Activated T-cell treated with anti-CD3 and anti-CD28 coated beads, Interleukin-2, amount 50 U/mL, for 48 hours (primary cell): ENCODE results near the gene VDR.

ENCODE experiments used
- DNase-seq, 2 experiments: peaks; one replicate each; pipeline ENCODE4 v3.0.0-alpha.2; 2020

The VDR gene

DNA sequence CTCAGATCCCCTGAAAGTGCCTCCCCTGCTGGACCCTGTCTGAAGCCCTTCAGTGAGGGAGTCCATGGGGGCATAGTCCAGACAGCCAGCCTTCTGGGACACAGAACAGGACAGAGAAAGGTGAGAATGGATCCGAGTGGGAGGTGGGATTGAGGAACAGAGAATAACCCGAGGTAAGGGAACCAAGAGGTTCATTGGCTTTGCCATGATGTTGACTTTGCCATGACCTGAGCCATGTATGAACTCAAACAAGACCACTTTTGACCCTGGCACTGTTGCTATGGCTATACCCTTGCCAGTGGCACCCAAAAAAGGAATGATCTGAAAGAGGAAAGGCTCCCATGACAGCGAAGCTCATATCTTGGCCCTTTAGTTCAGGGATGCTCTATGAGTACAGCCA is 22.6 kb upstream of the VDR start:
- DNase-seq = no peak

DNA sequence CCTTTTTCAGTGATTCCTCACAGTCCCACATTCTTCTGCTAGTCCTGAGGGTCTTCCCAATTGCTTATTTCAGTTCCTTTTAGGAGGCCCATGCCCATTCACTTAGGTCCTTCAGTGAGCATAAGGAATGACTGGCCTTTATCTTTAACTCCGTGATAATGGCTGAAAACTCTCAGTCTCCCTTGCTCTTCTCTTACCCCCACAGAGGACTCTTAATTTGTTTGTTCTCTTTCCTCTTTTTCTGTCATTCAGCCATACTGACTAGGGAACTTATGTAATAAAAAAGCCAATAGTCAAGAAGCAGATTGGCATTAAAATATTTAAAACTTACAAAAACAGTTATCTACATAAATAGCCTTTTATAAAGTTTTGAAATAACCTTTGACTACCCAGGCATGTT is 17.1 kb upstream of the VDR start:
- DNase-seq = no peak

DNA sequence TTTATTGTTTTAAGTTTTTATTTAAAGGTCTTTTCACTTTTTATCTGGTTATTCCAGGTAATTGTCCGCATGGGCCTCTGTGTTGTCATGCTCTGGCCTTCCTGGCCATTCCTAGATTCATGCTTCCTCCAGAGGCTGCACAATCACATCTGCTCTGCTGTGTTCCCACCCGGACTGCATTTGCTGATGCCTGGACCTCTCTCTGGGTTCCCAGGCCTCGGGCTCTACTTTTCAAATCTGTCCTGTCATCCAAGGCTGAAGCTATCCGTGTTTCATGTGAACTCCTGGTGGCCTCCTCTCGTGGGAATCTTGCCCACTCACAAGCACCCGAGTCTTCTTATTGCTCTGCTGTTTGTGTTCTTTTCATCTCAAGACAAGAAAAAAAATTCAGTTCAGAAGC is 16.1 kb upstream of the VDR start:
- DNase-seq = no peak

DNA sequence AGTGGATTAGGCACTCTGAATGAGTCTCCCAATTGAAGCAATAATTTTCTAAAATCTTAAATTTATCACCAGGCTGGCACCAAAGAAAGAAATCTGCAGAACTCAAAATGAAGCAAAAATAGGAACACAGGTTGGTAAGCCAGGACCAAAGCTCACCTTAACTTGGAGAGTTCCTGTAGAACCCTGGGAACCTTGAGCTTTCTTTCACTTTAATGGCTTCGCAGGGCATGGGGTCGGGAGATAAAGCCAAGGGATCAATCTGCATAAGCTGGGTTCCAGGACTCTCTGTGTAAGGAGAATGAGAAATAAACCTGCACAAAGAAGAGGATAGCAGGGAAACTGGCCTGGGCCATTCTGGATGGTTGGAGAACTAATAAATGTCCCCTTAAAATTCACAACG is 8.3 kb upstream of the VDR start:
- no peak for DNase-seq

DNA sequence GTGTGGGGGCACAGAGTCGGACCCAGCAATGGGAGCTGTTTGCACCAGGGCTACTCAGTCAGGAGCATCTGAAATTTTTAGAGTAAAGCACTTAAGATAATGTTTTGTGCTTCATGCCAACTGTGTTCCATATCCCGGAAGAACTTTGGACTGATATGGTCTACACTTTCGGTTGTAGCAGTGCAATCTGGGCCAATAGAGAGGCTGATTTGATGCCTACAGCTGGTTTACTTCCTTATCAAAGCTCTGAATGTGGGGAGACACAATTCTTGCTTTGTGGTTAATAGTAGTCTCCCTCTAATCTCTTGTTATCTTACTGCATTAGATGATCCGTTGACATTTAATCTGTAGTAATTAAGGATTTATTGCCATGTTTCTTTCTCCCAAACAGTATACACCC is 7.8 kb upstream of the VDR start:
- no peak for DNase-seq

DNA sequence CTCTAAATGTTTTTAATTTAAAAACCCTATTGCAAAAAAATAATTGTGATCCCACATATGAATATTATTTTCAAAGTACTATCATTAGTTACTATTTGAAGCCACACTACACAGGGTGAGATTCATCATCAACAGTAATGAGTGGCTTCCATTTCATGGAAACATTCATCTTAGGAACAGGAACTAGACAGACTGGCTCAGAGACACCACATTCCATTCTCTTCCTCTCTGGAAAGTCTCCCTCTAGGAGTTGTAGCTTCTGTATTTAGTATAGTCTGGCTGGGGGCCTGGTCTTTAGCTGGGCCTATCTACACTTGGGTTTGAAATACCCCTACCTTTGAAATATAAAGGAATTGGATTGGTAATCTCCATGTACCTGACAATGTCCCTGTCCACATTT is 6.2 kb upstream of the VDR start:
- DNase-seq = no peak

DNA sequence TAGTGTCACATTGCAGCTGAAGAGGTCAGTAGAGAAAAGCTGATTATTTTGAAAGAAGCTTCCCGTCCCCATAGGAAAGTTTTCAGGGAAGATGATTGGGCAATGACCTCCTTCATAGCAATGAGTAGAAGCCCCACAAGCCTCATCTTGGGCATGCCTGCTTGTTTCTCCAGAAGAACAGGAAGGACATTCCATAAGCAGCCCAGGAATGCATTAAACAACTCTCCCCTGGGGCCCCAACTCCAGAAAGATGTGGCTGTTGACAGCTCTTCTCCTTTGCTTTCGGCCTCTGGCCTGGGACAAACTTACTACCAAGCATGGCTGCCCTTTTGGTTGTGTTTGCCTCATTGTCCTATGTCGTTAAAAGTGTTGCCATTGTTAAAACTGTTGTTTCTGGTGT is 5.7 kb upstream of the VDR start:
- no peak for DNase-seq

DNA sequence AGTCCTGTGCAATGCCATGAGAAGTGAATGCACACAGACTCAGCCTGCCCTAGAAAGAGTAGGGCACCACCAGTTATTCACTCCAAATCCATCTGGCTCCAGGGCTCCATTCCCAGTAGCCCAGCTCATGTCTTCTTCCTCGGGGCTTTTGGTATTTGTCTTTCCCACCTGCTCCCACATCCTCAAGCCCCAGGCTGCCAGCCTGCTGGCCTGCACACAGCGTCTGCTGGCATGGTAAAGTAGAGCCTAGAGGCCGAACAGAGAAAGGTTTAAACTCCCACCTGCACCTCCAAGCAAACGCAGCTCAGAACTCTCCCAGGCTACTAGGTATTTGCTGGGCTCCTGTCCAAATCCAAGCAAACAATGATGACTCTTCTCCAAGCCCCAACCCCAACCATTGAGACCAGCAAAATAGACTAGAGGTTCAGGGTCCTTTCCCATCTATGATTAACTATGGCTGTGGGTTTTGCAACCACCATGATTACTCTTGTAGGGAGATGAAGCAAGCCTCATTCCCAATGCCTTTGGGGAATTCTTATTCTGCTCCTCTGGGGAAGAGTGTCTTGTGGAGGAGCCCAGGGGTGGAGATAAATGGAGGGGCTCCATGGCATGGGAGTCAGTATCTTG is 5.2 kb upstream of the VDR start:
- DNase-seq = no peak

DNA sequence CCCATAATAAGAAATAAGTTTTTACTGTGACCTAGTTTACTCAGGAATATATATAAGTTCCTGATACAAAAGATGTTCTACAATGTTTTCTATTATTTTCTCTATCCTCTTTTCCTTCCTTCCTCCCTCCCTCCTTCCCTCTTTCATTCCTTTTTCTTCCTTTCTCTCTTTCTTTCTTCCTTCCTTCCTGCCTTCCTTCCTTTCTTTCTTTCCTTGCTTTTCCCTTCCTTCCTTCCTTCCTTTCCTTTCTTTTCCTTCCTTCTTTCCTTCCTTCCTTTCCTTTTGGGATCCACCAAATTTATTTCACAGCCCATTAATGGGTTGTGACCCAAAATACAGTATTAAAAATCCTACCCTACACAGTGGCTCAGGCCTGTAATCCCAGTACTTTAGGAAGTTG is 3.9 kb upstream of the VDR start:
- no peak for DNase-seq

DNA sequence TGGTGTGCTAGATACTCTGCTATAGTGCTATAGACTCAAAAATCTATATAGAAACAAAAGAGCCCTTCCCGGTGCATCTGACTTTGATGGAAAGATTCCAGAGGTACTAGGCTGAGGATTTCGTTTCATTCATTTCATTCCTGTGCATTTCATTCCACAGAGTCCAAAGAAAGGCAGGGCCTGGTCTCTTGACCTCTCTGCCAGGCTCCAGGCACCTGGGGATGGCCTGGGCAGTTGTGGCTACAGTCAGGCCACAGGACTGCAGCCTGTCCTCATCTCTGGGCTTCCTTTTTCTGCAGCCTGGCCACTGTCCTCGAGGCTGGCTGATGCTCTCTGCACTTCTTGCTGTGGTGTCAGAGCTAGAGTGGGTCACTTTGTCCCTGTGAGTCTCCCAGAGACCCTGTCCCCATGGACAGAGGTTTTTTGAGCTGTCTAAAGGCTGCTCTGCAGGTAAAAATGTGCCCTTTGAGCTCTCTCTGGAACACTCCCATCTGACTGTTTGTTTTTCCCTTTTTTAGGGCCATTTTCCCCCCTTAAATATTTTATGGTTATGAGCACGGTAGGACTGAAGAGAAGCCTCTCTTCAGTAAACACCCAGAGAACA is 3.2 kb upstream of the VDR start:
- DNase-seq = no peak

DNA sequence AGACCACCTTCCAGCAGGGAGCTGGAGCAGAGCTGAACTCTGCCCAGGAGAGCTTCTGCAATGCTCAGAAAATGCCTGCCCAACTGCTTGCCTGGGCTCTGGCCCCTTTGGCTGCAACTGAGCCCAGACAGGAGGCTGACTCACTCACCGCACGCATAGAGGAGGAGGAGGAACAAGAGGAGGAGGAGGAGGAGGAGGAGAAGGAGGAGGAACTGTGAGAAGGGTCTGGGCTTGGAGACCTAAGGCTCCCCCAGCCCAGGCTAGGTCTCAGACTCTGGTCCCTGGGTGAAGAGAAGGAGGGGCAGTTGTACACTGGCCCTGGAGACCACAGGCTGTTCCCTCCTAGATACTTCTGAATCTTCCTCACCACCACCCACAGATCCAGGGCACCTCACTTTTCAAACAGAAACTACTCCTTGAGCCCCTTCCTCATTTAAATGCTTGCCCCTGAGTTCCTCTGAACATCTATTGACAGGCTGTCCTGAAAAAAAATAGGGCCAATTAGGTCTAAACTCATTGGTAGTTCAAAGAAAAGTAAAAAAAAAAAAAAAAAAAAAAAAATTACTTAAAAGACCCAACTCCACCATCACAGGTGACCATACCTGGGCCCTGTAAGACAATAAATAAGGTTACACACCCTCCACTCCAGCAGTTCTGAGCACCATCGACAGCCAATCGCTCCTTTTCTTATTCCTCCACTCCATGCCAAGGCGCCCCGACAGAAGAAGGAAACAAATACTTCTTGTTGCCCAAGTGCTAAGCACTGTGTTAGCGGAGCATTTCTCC is 674 bp downstream of the VDR start:
- DNase-seq = peak; percentile 77 to 82

DNA sequence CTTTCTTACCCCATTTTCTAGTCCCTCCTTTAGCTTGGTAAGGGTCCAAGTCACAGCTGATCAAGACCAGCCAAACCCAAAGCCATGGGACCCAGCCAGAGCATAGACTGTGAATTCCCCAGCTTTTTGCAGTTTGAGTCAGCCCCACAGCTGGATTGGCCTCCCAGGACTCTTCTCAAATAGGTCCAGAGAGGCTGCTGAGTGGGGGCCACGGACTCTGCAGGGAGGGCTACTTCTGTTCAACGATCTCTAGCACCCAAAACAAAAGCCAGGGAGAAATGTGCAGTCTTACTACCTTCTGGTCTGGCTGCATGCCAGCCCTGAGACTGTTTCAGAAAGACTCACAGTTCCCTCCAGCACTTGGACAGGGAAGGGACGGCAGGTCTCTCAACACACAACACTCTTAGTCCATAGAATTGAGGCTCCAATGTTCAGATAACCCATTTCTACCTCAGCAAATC is 1.6 kb downstream of the VDR start:
- DNase-seq = peak in 1 of 2 experiments; percentile 53

DNA sequence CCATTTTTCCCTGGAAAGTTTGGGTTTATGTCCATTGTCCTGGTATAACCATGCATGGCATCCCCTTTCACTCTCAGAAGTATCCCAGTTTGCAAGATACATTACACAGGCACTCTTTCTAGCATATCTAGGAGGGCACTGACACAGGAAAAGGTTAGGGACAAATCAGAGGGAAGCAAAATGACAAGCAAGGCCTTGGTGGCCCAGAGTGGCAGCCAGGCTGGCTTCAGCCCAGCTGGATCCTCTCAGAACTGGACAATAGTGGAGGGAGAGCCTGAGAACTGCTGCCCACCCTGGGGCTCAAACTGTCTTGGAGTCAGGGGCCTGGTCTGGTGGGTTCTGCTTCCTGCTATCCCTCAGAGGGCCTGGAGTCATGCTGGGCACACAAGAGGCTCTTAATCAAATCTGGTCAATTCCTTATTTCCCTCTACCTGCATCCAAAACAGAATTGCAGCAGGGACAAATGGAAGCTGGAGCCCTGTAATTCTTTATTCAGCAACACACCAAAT is 2.6 kb downstream of the VDR start:
- DNase-seq = no peak

DNA sequence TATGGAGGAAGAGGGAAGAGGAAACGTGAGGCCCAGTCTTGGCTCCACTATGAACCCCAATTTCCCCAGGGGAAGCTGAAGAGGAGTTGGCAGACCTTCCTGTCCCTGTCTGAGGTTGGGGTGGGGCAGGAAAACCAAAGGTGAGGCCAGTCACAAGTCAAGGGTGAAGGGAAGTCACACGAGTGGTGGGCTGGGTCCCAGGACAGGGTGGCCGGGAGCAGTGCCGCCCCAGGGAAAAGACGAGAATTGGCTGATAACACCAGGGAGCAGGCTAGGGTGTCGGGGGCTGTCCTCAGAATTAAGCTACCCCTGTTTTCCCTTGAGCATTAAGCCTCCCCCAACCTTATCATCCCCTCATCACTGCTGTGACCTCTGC is 3.1 kb downstream of the VDR start:
- no peak for DNase-seq

DNA sequence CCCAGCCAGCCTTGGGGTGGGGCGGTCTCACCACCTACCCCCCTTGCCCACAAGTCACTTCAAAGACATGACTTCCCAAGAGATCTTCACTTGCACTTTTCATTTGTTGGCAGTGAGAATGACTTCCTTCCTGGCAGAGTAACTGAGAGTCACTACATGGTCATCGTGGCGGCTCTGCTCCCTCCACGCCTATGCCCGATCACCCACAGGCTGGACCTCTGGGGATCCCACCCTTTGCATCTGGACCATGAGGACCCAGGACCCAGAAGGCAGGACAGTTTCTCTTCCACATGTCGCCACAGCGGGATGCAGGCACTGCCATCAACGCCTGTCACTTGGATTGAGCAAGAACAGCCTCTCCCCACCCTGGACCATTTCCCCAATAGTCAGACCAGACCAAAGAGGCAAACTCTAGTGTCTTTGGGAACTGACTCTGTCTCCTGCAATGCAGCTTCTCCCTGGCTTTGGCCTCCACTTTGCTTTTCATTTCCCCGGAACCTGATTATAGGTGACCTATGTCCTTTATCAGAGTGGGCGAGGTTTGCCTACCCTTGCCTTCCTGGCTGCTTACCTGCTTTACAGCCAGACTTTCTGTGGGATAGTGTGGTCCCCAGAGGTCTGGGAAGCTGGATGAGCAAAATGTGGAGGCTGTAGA is 3.6 kb downstream of the VDR start:
- DNase-seq = no peak

DNA sequence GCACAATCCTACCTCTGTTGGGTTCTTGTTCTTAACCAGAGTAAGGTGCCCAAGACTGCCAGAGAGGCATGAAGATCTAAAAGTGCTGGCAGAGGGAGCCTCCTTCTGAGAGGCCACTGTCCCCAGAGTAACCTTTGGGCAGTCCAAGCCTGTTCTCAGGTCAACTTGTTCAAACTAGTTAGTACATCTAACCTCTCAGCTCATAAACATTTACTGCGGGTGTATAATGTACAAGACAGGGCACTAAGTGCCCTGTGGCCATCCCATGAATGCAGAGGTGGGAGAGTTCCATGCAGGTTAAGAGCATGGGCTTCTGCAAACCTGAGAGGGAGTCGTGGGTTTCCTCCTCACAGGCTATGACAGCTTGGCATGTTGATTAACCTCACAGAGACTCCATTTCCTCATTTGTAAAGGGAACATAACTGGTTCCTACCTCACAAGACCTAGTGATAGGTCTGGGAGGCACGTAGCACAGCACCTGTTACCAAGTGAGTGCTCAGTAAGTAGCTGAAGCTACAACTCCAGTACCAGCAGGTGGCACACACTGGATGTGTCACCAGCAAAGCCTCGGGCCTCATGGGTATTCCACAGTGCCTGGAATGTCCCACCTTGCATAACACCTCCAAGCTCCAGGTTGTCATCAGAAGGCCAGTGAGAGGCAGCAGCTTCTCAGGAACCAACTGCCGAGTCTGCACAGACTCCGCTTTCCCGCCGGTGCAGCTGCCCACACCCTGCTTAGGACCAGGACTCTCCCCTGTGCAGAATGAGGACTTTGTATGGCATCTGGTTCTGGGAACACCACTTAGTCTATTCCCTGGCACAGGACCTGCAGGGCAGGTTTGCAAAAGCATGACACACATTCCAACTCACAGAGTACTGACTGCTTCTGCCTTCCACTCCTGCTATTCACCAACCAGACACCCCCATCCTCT is 4.4 kb downstream of the VDR start:
- DNase-seq = no peak

DNA sequence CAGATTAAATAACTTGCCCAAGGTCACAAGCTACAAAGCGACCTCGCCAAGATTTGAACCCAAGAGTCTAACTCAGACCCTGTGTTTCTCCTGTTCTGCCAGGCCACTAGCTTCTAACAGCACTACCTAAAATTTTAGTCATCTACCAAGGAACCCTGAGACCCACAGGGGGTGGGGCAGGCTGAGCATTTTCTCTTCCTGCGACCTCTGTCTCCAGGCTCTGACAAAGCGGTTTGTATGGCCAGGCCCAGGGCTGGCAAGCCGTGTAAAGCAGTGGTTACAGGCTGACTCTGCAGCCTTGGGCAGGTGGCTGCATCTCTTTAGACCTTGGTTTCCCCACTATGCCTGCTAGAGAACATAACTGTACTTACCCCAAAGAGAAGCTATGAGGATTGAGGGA is 5.3 kb downstream of the VDR start:
- DNase-seq = no peak

DNA sequence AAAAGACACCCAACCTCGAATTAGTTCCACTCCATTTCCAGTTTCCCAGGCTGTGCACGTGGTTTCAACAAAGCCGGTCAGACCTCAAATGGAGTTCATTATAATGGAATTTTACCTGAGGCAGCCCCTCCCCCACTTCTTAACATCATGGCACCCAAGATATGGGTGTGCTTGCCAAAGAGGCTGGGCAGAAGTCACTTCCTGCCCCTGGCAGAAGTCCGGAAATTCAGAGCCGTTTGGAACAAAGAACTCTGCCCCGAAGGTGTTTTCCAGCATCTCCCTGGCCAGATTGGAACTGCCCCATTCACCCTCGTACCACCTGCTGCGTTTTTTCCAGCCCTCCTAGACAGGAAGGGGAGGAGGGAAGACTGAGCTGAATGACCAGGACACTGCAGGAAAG is 8.2 kb downstream of the VDR start:
- DNase-seq = no peak

DNA sequence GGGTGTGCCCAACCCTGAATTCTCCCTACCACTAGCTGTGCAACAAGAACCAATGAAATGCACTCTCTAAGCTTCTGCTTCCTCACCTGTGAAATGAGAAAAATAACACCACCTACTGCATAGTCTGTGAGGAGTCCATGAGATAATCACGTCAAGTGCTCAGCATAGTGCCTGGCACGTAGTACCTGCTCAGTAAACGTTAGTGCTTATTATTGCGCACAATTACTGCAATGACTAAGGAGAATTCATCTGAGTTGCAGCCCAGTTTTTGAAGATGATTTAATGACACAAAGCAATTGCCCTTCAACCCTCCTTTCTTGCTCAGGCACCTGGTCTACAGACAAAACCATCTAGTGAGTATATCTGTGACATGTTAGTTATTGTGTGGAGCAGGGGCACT is 8.8 kb downstream of the VDR start:
- DNase-seq = no peak

DNA sequence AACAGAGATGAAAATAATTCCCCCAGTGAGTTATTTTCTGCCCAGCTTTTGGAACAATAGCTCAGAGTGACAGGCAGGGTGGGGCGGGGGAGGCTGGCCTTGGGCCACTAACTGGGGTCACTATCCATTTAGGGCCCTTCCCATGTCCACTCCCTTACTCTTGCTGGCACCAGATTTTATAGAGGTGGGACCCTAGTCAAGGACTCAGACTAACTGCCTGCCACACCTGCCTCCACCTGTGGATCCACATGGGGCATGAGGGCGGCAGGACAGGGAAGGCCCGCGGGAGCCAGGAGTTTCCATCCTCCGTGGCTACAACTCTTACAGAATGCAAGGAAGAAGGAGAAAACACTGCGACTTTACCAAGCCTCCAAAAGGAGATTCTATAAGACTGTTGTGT is 10.1 kb downstream of the VDR start:
- DNase-seq = no peak

DNA sequence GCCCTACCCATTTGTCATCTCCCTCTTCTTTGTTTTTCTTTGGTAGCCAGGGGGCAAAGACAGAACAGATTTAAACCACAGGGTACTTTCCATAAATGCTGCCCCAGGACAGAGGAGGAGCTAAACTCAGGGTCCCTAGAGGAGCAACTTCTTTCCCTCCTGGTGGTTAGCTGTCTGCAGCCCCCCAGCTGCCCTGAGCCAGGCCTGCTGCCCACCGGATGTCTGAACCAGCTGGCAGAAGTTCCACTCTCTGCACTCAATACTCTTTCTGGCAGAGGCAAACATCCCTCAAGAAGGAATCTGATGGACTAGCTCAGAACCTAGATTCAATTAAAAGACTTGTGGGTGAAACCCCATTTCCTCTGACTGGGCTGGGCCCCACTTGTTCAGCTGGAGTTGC is 10.7 kb downstream of the VDR start:
- no peak for DNase-seq

DNA sequence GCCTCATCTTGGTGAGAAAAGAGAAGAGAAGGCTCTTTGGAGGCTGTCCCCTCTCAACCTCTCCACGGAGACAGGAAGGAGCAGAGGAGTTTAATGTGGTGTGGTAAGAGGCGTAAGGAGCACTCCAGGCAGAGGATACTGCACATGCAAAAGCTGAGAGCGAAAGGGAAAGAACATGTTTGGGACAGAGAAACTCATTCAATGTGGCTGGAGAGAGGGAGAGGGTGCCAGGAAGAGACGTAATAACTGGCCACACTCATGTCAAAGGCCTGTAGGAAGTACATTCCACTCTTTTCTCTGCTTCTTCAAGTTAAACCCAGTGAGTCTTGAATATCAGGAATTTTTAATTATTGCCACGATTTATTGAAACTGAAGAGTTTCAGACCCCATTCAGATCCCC is 12.0 kb downstream of the VDR start:
- no peak for DNase-seq

DNA sequence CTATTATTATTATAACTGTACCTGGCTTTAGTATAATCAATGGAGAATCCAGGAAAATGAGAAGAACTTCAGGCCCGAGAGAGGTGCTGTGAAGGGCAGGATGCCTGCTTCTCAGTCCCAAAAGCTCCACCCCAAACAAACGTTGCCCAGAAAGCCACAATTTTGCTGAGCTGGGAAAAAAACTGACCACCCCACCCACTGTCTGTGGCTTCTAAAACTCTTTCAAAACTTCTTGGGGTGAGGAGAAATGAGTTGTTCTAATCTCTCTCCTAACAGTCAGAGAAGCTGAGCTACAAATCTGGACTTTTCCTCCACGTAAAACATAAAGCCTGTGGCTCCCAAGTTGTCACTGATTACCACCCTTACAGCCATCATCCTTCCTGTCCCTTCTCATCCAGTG is 13.4 kb downstream of the VDR start:
- no peak for DNase-seq
